ENCODE results near the gene SLC24A4. TPM values are rescaled to one million over a fixed set of nuclear protein-coding genes. Genes with fewer than 3 reads are reported as not detected.

Gene SLC24A4
- total RNA-seq, 1 experiment from 2014 or later = not detected

- H3K36me3 ChIP-seq (ENCODE audit: low read depth, low read length) = no peaks in the 10 kb centered on the region
- no peaks in the 10 kb centered on the region for H3F3A ChIP-seq (ENCODE audit: low read length, unreplicated experiment)
- H3K27ac ChIP-seq (ENCODE audit: low read length) = no peak overlapping the region
- H3K4me1 ChIP-seq (ENCODE audit: insufficient read depth, low read length) = no peaks in the 10 kb centered on the region
- H3K9me2 ChIP-seq (replicated peaks; ENCODE audit: low read length) = no peaks in the 10 kb centered on the region
- no peak overlapping the region for H3K4me2 ChIP-seq (ENCODE audit: low read length)
- ATAC-seq = no peak
- no peak for DNase-seq
- no peaks in the 10 kb centered on the region for H4K20me1 ChIP-seq (ENCODE audit: low read length)
- TF ChIP-seq EZH2 (IDR thresholded peaks at IDR 0.05; ENCODE audit: low read length, unreplicated experiment) = no peak
- TF ChIP-seq, protein P1, sequence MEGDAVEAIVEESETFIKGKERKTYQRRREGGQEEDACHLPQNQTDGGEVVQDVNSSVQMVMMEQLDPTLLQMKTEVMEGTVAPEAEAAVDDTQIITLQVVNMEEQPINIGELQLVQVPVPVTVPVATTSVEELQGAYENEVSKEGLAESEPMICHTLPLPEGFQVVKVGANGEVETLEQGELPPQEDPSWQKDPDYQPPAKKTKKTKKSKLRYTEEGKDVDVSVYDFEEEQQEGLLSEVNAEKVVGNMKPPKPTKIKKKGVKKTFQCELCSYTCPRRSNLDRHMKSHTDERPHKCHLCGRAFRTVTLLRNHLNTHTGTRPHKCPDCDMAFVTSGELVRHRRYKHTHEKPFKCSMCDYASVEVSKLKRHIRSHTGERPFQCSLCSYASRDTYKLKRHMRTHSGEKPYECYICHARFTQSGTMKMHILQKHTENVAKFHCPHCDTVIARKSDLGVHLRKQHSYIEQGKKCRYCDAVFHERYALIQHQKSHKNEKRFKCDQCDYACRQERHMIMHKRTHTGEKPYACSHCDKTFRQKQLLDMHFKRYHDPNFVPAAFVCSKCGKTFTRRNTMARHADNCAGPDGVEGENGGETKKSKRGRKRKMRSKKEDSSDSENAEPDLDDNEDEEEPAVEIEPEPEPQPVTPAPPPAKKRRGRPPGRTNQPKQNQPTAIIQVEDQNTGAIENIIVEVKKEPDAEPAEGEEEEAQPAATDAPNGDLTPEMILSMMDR (conservative IDR thresholded peaks at IDR 0.05; ENCODE audit: low read depth, low read length) = no peak
- TF ChIP-seq EZH2phosphoT487 (IDR thresholded peaks at IDR 0.05; ENCODE audit: borderline replicate concordance, low read length) = no peak
- POLR2A ChIA-PET (ENCODE audit: unreplicated experiment) = no interaction called here
- no peaks in the 10 kb centered on the region for H3K9me3 ChIP-seq (ENCODE audit: low read length)
- CTCF ChIA-PET = no interaction called here
- BruUV-seq (replicated peaks) = no TSS peak
- H2AFZ ChIP-seq (ENCODE audit: low read length) = no peak overlapping the region
- H3K79me2 ChIP-seq (ENCODE audit: low read length) = no peaks in the 10 kb centered on the region
- H3K4me3 ChIP-seq (ENCODE audit: low read length) = no peak overlapping the region
- intact Hi-C loops (cut with micrococcal nuclease) = no loop called here
- no peaks in the 10 kb centered on the region for H3K27me3 ChIP-seq (ENCODE audit: low read length)
- no peak overlapping the region for H3K9ac ChIP-seq (ENCODE audit: low read length)
These were observed 141.2 kb downstream of the SLC24A4 start for GRCh38 chr14:92464156-92464555.

DNA sequence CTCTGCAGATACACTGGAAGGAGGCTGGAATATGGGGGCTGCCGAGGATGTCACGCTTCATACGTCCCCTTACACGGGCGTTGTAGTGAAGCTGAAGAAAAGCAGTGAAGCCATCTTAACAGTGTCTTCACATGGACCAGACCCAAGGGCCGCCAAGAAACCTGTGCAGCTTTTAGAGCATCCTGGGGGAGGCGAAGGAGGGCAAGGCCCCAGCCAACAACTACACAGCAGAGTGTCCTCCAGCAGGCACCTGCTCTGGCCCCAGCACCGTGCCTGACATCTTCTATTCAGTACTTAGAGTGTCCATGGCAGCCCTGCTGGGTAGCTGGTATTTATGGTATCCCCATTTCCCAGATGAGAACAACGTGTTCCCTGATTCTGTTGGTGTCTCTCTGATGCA, 141.8 kb downstream of the SLC24A4 start:
- Histone ChIP-seq H2AFZ (ENCODE audit: low read length) (no peak overlapping the region), H3K27ac (ENCODE audit: low read length) (no peak overlapping the region), H3K9me3 (ENCODE audit: low read length) (no peaks in the 10 kb centered on the region), H3K9ac (ENCODE audit: low read length) (no peak overlapping the region), H3K27me3 (ENCODE audit: low read length) (no peaks in the 10 kb centered on the region), H3K4me1 (ENCODE audit: insufficient read depth, low read length) (peaks cover 1% of the 10 kb centered on the region; the same call in 1 of the 2 replicates), H3F3A (ENCODE audit: low read length, unreplicated experiment) (no peaks in the 10 kb centered on the region), H3K9me2 (replicated peaks; ENCODE audit: low read length) (no peaks in the 10 kb centered on the region), H4K20me1 (ENCODE audit: low read length) (no peaks in the 10 kb centered on the region), H3K4me2 (ENCODE audit: low read length) (no peak overlapping the region), H3K36me3 (ENCODE audit: low read depth, low read length) (no peaks in the 10 kb centered on the region), H3K79me2 (ENCODE audit: low read length) (no peaks in the 10 kb centered on the region), H3K4me3 (ENCODE audit: low read length) (no peak overlapping the region)
- ChIA-PET POLR2A (ENCODE audit: unreplicated experiment) (no interaction called here), CTCF (no interaction called here)
- DNase-seq (no peak), ATAC-seq (no peak)
- TF ChIP-seq, protein P1 (conservative IDR thresholded peaks at IDR 0.05; ENCODE audit: low read depth, low read length) = no peak
- TF ChIP-seq EZH2phosphoT487 (IDR thresholded peaks at IDR 0.05; ENCODE audit: borderline replicate concordance, low read length) (no peak), EZH2 (IDR thresholded peaks at IDR 0.05; ENCODE audit: low read length, unreplicated experiment) (no peak)
- intact Hi-C loops (cut with micrococcal nuclease) = no loop called here
- BruUV-seq (replicated peaks) = no TSS peak

- Histone ChIP-seq H3K4me3 (ENCODE audit: low read length) (no peak overlapping the region), H3K9me2 (replicated peaks; ENCODE audit: low read length) (no peaks in the 10 kb centered on the region), H3K4me1 (ENCODE audit: insufficient read depth, low read length) (peaks cover 9% of the 10 kb centered on the region), H3K27me3 (ENCODE audit: low read length) (no peaks in the 10 kb centered on the region), H4K20me1 (ENCODE audit: low read length) (no peaks in the 10 kb centered on the region), H3F3A (ENCODE audit: low read length, unreplicated experiment) (no peaks in the 10 kb centered on the region), H3K9ac (ENCODE audit: low read length) (no peak overlapping the region), H3K27ac (ENCODE audit: low read length) (no peak overlapping the region), H3K79me2 (ENCODE audit: low read length) (no peaks in the 10 kb centered on the region), H3K9me3 (ENCODE audit: low read length) (no peaks in the 10 kb centered on the region), H2AFZ (ENCODE audit: low read length) (no peak overlapping the region), H3K4me2 (ENCODE audit: low read length) (no peak overlapping the region), H3K36me3 (ENCODE audit: low read depth, low read length) (no peaks in the 10 kb centered on the region)
- ChIA-PET POLR2A (ENCODE audit: unreplicated experiment) (no interaction called here), CTCF (no interaction called here)
- DNase-seq (no peak), ATAC-seq (no peak)
- intact Hi-C loops (cut with micrococcal nuclease) = no loop called here
- TF ChIP-seq EZH2phosphoT487 (IDR thresholded peaks at IDR 0.05; ENCODE audit: borderline replicate concordance, low read length) = no peak
- TF ChIP-seq, protein P1 (conservative IDR thresholded peaks at IDR 0.05; ENCODE audit: low read depth, low read length) = no peak
- no peak for TF ChIP-seq EZH2 (IDR thresholded peaks at IDR 0.05; ENCODE audit: low read length, unreplicated experiment)
- no TSS peak for BruUV-seq (replicated peaks)
These were observed 142.5 kb downstream of the SLC24A4 start for GRCh38 chr14:92465353-92466055.
